Prostate gland (tissue), 2 donors: ENCODE results near the gene SEC14L1.

Source experiments
- CTCF ChIP-seq, 4 experiments: fragments of 200-600 bp in 2 of 4; fragments of 450-650 bp in 2 of 4; sonication (generic) in 2 of 4; IDR thresholded peaks; 1 replicate in 3 of 4; 2 replicates in 1 of 4; pipeline ENCODE4 v1.5.1; 2016 to 2019; ENCODE audit warnings: antibody characterized with exemption in 4 of 4, mild to moderate bottlenecking in 2 of 4, moderate library complexity in 2 of 4
- POLR2A ChIP-seq: fragments of 450-650 bp; IDR thresholded peaks from one replicate; pipeline ENCODE4 v1.6.1; 2016; ENCODE audit warnings: antibody characterized with exemption, mild to moderate bottlenecking
- POLR2AphosphoS5 ChIP-seq: sonication (generic); formaldehyde crosslinking; IDR thresholded peaks from one replicate; pipeline ENCODE4 v1.6.1; 2017; ENCODE audit warnings: antibody characterized with exemption

DNA sequence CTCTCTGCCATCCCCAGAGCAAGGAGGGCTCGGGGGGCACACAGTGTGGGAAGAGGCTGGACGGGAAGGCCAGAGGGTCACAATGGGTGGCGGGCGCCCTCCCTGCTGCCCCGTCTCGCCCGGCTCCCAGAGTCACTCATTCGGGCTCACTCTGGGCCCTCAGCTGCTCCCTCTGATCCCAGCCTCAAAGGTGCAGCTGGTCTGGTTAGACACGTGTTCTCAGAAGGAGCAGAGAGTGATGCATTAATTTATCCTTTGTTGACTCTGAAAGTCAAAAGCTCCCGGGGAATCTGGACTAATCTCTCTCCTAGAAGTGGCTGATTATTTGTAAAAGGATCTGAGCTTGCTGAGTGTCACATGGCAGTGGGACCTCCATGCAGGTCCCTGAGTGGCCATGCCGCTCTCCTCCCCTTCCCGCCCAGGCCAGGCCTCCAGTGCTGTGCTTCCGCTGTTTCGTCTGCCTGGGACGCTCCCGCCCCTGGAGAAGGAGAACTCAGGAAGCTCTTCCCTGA, 87.5 kb downstream of the SEC14L1 start:
- TF ChIP-seq CTCF (IDR thresholded peaks at IDR 0.05) (no peak), POLR2AphosphoS5 (no peak), POLR2A (no peak)
